Liver (tissue), 3 donors: Measurements from ENCODE around the gene SEZ6.

Experiments used
- RAD21 ChIP-seq, 2 donors: IDR thresholded peaks; 2 replicates each; pipeline ENCODE4 v1.6.1; 2016; ENCODE audit warnings: antibody characterized with exemption in 2 of 2, mild to moderate bottlenecking in 2 of 2
- YY1 ChIP-seq: IDR thresholded peaks from 2 replicates; pipeline ENCODE4 v1.6.1; 2016; ENCODE audit warnings: antibody characterized with exemption, mild to moderate bottlenecking
- TF ChIP-seq, protein P1 (sequence below): fragments of 150-350 bp; IDR thresholded peaks from 2 replicates; pipeline ENCODE4 v1.5.1; 2017; ENCODE audit warnings: improper control_type of control experiment, low read depth, low read length; ENCODE audit not compliant: missing input control
- TF ChIP-seq, protein P2 (sequence below): IDR thresholded peaks from 2 replicates; pipeline ENCODE4 v1.6.1; 2016; ENCODE audit warnings: antibody characterized with exemption
- donor health status: healthy.
- donor health status: healthy.

DNA sequence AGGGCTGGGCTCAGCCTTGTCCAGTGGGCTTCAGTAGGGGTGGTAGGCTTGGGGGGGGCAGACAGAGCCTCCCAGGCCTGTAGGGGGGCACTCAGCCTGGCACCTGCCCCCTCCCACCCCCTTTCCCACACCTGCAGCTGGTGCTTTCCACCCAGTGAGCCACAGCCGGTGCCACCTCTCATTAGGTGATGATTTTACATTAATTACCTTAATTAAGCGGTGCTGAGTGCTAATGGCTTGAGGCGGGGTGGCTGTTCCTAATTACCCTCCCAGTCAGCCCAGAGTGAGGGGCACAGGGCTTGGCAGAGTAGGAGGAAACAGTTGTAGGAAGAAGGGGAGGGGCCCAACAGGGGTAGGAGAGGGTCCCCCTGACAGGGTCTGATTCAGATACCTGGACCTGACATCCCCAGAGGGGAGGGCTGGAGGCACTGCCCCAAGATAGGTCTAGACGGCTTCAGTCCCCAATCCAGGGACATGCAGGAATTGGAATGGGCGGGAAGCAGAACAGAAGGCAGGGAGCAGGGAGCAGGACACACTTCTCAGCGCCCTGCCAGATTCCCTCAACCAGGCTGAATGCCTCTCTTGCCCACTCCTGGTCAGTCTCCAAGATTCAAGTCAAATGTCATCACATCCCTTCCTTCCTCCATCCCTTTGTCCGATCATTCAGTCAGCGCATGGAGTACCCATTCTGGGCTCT lies 28.0 kb downstream of the SEZ6 start:
- TF ChIP-seq RAD21 (IDR thresholded peaks at IDR 0.05), result no peak
- TF ChIP-seq, protein P1, sequence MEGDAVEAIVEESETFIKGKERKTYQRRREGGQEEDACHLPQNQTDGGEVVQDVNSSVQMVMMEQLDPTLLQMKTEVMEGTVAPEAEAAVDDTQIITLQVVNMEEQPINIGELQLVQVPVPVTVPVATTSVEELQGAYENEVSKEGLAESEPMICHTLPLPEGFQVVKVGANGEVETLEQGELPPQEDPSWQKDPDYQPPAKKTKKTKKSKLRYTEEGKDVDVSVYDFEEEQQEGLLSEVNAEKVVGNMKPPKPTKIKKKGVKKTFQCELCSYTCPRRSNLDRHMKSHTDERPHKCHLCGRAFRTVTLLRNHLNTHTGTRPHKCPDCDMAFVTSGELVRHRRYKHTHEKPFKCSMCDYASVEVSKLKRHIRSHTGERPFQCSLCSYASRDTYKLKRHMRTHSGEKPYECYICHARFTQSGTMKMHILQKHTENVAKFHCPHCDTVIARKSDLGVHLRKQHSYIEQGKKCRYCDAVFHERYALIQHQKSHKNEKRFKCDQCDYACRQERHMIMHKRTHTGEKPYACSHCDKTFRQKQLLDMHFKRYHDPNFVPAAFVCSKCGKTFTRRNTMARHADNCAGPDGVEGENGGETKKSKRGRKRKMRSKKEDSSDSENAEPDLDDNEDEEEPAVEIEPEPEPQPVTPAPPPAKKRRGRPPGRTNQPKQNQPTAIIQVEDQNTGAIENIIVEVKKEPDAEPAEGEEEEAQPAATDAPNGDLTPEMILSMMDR, result no peak
- TF ChIP-seq, protein P2, sequence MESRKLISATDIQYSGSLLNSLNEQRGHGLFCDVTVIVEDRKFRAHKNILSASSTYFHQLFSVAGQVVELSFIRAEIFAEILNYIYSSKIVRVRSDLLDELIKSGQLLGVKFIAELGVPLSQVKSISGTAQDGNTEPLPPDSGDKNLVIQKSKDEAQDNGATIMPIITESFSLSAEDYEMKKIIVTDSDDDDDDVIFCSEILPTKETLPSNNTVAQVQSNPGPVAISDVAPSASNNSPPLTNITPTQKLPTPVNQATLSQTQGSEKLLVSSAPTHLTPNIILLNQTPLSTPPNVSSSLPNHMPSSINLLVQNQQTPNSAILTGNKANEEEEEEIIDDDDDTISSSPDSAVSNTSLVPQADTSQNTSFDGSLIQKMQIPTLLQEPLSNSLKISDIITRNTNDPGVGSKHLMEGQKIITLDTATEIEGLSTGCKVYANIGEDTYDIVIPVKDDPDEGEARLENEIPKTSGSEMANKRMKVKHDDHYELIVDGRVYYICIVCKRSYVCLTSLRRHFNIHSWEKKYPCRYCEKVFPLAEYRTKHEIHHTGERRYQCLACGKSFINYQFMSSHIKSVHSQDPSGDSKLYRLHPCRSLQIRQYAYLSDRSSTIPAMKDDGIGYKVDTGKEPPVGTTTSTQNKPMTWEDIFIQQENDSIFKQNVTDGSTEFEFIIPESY, result no peak
- TF ChIP-seq YY1, result no peak
